Hematopoietic multipotent progenitor cell (in vitro differentiated cells): ENCODE measurements around the gene SSTR5. TPM values are rescaled to one million over a fixed set of nuclear protein-coding genes. Genes with fewer than 3 reads are reported as not detected.

Experiments used
- DNase-seq, 3 donors: peaks; one replicate each; pipeline ENCODE4 v3.0.0-alpha.2; 2011 to 2015; ENCODE audit warnings: low read depth in 2 of 3, low spot score in 2 of 3
- total RNA-seq: library from RNA; depleted of rRNA; stranded (reverse); fragments of >200 nt; gene quantifications from one replicate; pipeline ENCODE4 v1.2.3, GENCODE V29; 2012

SSTR5 gene
- total RNA-seq, 1 donor, result not detected

DNA sequence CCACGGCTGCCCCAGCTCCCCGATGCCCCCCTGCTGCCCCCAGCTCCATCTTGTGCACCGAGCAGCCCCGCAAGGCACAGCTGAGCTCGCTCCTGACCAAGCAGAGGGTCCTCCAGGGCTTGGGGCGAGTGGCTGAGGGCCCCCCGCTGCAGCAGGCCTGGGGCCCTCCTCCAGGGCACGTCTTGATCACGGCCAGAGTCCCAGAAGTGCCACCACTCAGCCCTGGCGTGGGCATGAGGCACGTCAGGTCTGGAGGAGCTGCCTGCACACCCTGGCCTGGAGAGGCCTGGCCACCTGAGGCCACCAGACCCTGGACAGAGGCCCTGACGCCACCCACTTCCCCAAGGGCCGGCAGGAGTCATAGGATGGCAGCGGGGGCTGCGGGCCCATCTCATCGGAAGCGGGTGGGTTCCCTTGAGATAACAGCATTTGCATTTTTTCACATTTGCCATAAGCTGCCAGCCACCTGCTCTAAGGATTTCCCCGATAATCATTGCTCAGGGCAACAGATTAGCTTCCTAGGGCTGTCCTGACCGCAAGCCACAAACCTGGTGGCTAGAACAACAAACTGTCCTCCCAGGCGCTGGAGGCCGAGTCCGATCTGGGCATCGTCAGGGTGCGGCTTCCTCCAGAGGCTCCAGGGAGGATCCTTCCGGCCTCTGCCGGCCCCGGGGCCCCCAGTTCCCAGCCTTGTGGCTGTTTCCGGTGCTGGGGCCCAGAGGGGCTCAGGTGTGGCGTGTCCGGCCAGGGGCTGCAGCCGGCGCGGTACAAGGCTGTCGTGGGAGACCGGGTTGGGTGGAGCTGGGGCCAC is 47.4 kb downstream of the SSTR5 start:
- no peak for DNase-seq

GRCh38 chr16:1120577-1120941 is 48.0 kb downstream of the SSTR5 start:
- DNase-seq, result no peak

DNA sequence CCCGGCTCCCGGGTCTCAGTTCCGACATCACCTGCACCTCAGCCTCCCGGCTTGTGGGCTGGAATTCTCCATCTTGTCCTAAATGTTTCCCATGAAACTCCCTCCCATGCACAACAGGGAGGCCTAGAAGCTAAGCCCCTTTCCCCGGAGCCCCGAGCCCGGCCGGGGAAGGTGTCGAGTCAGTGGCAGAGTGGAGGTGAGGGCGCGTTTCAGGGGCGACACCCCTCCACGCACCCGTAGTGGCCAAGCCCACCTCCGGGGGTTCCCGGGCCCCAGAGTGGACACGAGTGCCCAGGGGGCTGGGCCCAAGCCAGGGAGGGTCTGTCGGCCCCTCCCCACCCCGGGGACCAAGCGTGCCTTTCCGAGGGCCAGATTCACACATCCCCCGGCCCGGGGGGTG is 48.5 kb downstream of the SSTR5 start:
- DNase-seq, result no peak

- no peak for DNase-seq
Observed at GRCh38 chr16:1121601-1122397, 49.3 kb downstream of the SSTR5 start.

- no peak for DNase-seq
Observed at GRCh38 chr16:1122398-1122765, 49.8 kb downstream of the SSTR5 start.

GRCh38 chr16:1123525-1124230 is 51.1 kb downstream of the SSTR5 start:
- DNase-seq, result no peak

GRCh38 chr16:1124291-1124690 is 51.7 kb downstream of the SSTR5 start:
- DNase-seq, result no peak

- DNase-seq, result no peak
Observed at GRCh38 chr16:1124795-1125194, 52.2 kb downstream of the SSTR5 start.

GRCh38 chr16:1125471-1125870 is 52.9 kb downstream of the SSTR5 start:
- no peak for DNase-seq

- DNase-seq, result no peak
Observed at GRCh38 chr16:1126044-1126443, 53.5 kb downstream of the SSTR5 start.

DNA sequence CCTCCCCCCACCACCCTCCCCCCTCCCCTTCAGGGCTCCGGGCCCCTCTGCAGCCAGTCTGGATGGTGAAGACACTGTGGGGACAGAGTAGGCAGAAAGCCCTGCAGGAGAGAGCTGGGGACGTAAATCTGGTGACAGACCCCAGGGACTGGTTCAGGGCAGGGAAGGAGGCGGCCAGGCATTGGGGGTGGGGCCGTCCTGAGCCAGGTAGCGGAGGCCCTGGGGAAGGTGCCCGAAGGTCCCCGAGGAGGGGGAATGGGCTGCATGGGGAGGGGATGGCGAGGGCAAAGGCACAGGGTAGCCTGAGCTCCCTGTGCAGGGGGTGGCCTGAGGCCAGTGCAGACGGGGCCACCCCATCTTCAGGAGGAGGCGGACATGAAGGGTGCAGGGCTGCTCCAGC is 54.0 kb downstream of the SSTR5 start:
- DNase-seq, result no peak

GRCh38 chr16:1127101-1127500 is 54.6 kb downstream of the SSTR5 start:
- no peak for DNase-seq

- DNase-seq, result no peak
Observed at GRCh38 chr16:1127971-1128715, 55.6 kb downstream of the SSTR5 start.

DNA sequence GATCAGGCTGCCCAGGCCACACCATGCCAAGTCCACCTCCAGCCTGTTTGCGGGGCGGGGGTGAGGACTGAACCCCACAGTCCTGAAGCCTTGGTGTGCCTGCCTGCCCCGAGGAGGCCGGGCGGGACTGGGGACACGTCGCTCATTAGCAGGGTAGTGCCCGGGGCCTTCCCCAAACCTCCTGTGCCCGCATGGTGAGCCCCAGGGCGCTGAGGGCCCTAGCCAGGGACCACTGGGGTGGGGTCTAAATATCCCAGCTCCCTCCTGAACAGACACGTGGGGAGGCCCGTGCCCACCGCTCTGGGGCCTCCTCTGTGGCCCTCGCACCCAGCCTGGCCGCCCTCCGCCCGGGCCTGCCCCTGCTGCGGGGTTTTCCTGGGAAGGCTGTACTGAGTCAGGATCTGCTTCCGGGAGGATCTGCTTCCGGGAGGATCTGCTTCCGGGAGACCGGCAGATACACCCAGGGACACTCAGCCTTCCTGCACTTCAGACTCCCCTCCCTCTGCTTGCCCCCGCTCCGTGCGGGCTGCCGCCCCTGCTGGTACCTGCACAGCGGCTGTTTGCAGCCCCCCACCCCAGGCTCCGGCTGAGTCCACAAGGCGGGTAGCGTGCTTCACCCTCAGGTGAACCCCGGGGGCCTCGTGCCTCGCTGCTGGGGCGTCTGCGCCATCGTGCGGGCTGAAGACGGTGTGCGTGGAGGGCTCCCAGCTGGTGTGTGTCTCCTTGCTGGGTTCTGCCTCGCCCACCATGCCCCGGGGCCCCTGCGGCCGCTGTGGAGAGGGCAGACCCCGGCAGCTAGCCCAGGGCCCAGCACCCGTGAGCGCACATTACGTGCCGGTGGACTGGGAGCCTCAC is 56.8 kb downstream of the SSTR5 start:
- no peak for DNase-seq

DNA sequence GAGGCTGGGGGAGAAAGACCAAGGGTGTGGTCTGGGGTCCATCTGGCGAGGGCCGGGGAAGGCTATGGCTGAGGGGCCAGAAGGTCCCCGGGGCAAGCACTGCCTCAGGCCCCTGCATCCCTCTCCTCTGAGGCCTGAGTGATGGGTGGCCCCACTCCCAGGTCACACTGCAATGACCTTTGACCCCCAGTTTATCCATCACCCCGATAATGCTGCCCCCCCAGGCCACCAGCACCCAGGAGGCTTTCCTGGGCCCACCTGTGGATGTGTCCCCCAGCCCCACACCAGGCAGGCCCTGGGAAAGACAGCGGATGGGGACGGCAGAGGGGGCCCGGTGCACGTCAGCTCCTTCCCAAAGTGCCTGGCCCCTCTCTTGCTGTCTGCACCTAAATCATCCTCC is 57.8 kb downstream of the SSTR5 start:
- no peak for DNase-seq

Other genes with a start within 250 kb of the SSTR5 start
- gene LMF1, start 101.8 kb upstream of the SSTR5 start, total RNA-seq, result 45.2 TPM
- gene SOX8, start 91.0 kb upstream of the SSTR5 start, total RNA-seq, result under 0.01 TPM
- gene C1QTNF8, start 23.5 kb downstream of the SSTR5 start, total RNA-seq, result not detected
- under 0.01 TPM for gene CACNA1H, start 80.4 kb downstream of the SSTR5 start, total RNA-seq
- not detected for gene TPSG1, start 152.5 kb downstream of the SSTR5 start, total RNA-seq
- 8.9 TPM for gene TPSB2, start 157.4 kb downstream of the SSTR5 start, total RNA-seq
- 72.2 TPM for gene TPSAB1, start 168.0 kb downstream of the SSTR5 start, total RNA-seq
- 0.54 TPM for gene TPSD1, start 183.3 kb downstream of the SSTR5 start, total RNA-seq
- 67.6 TPM for gene UBE2I, start 236.9 kb downstream of the SSTR5 start, total RNA-seq